GM19397 (cell line): ENCODE data around the gene SERTAD3.
"Not testable (repeated sequence)": the region's sequence is repeated elsewhere in the genome, so short reads cannot be mapped to it uniquely, and the experiment has no call there.

Experiments used
- ATAC-seq: cut with Tn5 transposase; IDR thresholded peaks from one replicate; pipeline ENCODE4 v1.9.1; 2021; ENCODE audit warnings: mild to moderate bottlenecking, moderate library complexity; ENCODE audit not compliant: unreplicated experiment

SERTAD3 gene, protein sequence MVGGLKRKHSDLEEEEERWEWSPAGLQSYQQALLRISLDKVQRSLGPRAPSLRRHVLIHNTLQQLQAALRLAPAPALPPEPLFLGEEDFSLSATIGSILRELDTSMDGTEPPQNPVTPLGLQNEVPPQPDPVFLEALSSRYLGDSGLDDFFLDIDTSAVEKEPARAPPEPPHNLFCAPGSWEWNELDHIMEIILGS

DNA sequence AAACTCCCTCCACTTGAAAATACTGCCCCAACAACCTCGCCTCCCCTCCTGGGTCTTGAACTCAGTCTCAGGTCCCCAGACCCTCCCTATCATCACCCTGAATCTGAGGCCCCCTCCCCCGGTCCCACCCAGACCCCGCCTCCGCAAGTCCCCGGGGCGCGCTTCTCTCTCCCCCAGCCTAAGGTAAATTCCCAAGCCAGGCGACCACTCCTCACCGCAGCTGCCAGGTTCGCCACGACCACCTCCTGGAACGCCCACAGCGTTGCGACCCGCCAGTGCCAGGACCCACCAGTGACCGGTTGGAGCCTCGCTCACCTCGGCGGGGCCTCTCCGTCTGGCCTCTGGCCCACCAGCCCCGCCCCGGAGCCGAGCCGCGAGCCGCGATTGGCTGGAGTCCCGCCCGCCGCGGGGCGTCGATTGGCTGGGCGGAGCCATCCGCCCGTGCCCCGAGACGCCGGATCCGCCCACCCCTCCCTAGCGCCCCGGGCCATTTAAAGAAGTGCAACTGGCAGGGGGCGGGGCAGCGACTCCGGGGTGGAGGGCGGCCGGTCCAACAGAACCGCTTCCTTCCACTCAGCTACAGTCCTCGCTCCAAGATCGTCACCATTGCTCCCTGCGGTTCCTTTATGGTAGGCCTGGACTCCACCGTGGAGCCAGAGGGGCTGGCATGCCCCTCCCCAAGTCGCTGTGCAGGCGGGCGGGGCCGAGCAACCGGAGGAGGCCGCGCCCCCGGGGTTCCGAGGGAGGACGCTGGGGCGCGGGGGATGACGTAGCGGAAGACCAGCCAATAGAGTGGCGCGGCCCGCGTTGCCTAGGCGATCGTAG is at the start of gene SERTAD3:
Gene SERTAD3 (minus strand): TSS at position 336 of the 825 bp plus-strand sequence. CDS start 2,255 bp downstream, outside the sequence.
- ATAC-seq: peak; percentile 72

DNA sequence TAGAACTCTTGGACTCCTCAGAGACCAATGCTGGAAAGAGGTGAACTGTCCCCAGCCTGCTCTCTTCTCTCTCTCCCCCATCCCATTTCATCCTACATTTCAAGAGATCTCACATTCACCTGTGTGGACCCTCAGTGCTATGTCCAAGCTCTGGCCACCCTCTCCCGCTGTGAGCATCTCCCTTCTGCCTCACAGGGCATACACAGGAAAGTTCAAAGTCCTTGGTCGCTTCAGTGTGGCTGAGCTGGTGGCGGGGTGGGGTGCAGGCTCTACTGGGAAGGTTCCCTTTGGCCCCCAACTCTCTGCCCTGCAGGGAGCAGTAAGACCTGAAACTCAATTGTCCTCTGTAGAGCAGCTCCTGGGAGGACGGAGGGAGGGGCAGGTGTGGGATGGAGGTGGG is 49.6 kb upstream of the SERTAD3 start:
- ATAC-seq: no peak

DNA sequence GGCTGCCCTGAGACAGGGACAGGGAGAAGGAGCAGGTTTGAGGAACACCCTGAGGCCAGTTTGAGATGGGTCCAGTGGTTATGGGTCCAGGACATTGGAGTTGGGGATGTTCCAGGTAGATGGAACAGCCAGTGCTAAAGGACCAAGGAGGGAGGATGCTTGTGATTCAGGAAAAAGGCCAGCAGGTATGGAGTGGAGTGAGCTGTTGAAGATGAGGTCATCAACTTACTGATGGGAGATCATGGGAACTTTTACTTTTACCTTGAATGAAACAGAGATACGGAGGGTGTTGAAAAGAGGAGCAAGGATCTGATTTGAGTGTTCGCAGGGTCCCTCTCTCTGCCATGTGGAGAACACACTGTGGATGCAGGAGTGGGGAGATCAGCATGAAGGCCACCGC is 48.1 kb upstream of the SERTAD3 start:
- no peak for ATAC-seq

DNA sequence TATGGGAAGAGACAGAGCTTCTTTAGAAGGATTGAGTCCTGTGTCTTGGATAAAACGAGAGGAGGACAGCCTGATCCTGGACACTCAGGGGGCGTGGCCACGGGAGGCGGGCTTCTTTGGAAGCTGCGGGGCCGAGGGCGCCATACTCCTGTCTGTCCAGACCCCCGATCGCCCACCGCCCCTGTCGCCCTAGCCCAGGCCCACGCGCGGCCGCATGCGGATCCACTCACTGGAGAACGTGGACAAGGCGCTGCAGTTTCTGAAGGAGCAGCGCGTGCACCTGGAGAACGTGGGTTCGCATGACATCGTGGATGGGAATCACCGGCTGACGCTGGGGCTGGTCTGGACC is 45.7 kb upstream of the SERTAD3 start:
- no peak for ATAC-seq

DNA sequence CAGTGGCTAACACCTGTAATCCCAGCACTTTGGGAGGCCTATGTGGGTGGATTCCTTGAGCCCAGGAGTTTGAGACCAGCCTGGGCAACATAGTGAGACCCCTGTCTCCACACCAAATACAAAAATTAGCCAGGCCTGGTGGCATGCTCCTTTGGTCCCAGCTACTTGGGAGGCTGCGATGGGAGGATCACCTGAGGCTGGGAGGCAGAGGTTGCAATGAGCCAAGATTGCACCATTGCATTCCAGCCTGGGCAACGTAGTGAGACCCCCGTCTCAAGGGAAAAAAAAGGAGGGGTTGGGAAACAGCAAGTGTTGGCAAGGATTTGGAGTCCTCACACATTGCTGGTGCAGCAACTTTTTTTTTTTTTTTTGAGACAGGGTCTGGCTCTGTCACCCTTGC is 41.9 kb upstream of the SERTAD3 start:
- no peak for ATAC-seq

DNA sequence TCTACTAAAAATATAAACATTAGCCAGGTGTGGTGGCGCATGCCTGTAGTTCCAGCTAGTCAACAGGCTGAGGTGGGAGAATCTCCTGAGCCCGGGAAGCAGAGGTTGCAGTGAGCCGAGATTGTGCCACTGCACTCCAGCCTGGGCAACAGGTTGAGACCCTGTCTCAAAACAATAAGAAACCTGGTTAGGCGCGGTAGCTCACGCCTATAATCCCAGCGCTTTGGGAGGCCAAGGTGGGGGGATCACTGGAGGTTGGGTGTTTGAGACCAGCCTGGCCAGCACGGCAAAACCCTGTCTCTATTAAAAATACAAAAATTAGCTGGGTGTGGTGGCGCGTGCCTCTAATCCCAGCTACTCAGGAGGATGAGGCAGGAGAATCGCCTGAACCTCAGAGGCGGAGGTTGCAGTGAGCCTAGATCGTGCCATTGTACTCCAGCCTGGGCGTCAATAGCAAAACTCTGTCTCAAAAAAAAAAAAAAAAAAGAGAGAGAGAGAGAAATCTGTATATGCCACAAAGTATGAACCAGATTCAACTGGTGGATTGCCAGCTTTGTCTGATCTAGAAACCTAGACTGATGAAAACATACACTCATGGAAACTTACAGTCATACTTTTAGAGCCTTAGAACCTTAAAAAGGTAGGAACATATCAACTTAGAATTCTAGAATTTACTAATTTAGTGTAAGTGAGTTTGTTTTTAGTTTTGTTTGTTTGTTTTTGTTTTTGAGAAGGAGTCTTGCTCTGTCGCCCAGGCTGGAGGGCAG is 31.9 kb upstream of the SERTAD3 start:
- not testable (repeated sequence) for ATAC-seq

DNA sequence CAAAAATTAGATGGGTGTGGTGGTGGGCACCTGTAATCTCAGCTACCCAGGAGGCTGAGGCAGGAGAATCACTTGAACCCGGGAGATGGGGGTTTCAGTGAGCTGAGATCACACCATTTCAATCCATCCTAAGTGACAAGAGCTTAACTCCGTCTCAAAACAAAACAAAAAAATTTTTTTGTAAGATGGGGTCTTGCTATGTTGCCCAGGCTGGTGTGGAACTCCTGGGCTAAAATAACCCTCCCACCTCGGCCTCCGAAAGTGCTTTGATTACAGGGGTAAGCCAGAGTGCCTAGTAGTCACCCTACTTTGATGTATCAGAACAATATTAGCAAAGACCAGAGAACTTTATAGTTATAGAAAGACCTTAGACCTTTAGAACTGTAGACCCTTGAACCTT is 30.6 kb upstream of the SERTAD3 start:
- ATAC-seq: no peak

DNA sequence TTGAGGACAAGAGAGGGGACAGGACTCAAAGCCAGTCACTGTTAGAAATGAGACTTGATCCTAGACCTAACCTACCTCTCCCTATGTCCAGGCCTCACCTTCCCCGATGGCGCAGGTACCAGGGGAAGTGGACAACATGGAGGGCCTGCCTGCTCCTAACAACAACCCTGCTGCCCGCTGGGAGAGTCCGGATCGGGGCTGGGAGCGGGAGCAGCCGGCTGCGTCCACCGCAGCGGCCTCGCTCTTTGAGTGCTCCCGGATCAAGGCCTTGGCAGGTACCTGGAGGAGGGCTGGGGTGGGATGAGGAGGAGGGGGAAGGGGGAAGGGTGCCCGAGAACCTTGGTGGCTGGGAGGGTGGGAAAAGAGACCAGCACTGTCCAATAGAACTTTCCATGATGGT is 28.4 kb upstream of the SERTAD3 start:
- ATAC-seq: no peak

DNA sequence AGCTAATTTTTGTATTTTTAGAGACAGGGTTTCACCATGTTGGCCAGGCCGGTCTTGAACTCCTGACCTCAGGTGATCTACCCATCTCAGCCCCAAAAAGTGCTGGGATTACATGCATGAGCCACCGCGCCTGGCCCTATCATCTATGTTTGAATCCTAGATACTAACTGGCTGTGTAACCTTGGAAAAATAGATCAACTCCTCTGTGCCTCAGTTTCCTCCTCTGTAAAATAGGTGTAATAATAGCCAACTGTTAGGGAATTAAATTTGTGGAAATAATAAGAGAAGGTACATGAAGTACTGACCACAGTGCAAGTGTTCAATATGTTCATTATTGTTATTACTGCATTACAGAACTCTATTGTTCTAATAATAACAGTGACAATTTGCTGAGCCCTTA is 27.0 kb upstream of the SERTAD3 start:
- no peak for ATAC-seq

DNA sequence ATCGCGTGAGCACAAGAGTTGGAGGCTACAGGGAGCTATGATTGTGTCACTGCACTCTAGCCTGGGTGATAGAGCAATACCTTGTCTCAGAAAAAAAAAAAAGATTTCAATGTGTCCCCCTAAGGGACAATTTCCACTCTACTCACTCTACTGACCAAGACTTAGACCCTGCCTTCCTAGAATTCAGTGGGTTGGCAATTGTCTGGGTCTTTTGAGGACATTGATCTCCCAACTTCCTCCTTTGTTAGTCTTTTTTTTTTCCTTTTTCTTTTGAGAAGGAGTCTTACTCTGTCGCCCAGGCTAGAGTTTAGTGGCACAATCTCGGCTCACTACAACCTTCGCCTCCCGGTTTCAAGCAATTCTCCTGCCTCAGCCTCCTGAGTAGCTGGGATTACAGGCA is 24.9 kb upstream of the SERTAD3 start:
- ATAC-seq: no peak

DNA sequence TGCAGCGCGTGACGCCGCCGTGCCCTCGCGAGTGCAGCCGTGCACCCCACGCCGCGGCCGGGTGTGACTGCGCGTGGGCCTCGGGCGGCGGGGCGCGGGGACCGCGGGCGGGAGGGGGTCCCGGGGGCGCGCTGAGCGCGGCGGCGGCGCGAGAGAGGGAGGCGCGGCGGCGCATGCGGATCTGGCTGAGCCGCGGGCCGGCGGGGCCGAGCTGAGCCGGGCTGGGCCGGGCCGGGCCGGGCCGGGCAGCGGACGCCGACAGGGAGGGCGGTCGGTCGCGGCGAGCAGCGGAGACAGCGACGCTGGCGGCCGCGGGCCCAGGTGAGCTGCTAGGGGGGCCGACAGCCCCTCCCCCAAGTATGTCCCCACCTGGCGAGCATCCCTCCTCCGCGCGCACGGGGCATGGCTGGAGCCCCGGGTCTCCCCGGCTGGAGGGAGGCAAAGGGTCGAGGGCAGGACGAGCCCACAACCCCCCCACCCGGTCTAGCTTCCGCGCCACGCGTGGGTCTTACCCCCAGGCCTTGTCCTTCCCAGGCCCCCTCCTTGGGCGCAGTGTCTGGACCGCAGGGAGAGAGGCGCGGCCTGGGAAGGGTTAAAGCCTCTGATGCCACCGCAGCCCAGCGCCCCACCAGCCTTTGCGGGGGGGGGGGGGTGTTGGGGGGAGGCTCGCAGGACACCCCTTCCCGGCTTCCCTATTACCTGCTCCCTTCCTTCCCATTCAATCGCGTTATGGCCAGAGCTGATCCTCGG is 23.0 kb upstream of the SERTAD3 start, which contains the start of gene SPTBN4:
Gene SPTBN4 (plus strand): TSS at position 17 of the 750 bp plus-strand sequence. CDS start 5,621 bp downstream, outside the sequence.
- no peak for ATAC-seq

DNA sequence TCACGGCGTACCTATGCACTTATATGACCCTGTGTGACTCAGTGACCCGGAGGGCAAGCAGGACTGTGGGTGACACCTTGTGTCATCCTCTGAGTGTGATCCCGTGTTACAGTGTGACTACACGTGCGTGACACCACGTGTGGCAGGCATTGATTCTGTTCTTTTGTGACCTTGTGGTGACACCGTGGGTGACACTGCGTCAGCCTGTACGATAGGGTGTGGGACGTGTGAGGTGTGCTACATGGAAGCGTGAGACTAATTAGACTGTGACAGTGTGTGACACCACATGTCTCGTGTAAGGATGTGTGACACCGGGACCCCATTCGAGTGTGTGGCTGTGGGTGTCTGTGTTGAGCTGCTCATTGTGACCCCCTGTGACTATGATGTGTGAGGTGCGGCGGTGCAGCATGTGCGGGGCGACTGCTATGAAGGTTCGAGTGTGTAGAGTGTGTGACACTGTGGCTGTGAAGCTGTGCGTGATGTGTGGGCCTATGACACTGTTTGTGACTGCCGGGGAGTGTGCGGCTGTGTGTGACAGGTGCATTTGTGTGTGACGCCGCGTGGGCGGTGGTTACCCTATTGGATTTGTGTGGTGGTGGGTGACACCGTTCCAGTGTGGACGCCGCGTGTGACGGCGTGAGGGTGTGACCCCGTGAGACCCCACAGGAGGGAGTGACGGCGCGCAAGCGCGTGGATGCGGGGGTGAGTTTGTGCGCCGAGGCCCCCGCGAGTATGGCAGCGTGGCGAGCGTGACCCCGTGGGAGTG is 22.3 kb upstream of the SERTAD3 start:
- no peak for ATAC-seq

DNA sequence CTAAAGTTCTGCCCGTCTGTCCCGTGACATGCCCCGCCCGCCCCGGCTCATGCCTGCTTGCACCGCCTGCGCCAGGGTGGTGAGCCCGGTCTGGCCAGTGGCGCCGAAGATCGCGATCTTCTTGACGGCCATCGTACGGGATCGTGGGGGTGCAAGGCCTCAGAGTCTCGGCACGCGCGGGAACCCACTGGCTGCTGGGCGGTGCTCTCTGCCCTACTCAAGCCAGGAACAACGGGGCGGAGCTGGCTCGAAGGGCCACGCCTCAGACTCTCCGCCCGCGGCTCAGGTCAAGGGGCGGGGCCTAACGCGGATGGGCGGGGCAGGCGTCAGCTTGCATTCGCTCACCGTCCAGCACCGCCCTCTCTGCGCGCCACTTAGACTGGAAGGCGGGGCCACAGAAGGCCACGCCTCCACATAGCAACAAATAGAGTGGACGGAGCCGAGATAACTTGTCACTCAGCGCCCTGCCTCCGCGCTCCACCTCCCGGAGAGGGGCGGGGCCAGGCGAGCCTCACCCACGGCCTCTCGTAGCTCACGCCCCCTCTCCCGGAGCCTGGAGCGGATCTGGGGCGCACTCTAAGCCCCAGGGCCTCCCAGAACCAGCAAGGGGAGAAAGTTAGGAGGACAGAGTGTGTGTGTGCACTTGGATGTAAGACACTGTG is 21.6 kb upstream of the SERTAD3 start, which contains the start of gene BLVRB:
Gene BLVRB (minus strand): TSS at position 189 of the 662 bp plus-strand sequence. CDS start 57 bp downstream, at position 132.
- peak; percentile 90 for ATAC-seq

DNA sequence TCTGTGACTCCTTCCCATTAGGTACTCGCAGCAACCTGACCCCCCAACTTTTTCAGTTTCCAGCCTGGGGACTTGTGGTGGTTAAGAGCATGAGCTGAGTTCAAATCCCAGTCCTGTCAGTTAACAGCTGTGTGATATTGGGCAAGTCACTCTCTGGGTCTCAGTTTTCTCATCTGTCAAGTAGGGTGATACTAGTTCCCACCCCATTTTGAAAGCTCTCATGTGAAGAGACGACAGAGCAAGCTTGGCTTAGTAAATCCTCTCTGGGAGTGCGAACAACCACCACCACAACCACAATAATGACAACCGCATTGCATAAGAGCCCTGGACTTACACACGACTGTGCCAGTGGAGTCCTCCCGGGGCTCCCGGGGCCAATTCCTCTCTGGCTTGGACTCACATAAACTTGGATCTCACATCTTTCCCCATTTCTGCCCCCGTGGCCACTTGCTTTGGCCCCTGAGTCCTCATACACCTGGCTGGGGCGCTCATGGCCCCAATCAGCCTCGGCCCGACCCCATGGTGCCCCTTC is 21.0 kb upstream of the SERTAD3 start:
- ATAC-seq: no peak

DNA sequence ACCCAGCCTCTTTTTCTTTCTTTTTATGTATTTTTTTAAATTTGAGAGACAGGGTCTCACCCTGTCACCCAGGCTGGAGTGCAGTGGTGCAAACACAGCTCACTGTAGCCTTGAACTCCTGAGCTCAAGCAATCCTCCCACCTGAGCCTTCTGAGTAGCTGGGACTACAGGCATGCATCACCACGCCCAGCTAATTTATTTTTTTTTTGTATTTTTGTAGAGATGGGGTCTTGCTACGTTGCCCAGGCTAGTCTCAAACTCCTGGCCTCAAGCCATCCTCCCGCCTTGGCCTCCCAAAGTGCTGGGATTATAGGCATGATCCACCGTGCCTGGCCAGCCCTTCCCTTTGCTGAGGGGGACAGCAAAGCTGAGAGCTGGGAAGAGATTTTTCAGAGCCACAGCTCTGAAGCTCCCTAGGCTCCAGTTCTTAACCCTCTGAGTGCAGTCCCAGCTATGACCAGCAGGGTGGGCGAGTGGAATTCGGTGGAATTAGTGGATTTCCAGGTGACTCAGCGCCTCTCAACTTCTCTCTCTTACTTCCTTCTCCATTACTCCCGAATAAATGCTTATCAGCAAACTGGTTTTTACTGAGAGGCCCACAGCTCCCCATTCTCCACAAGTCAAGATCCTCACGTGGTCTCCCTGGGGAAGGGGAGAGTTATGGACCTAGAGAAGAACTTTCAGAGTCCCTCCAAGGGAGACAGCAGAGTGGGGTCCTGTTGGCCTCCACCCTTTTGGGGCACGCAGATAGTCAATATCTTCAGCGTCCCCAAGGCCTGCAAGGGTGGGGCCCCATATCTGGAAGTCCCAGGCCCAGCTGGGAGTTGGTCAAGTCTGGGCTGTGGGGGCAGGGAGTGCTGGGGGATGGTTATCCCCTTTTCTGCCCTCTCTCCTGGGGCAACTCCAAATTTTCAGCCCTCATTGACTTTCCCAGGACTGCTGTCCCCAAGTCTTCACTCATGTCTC is 20.2 kb upstream of the SERTAD3 start:
- ATAC-seq: no peak

DNA sequence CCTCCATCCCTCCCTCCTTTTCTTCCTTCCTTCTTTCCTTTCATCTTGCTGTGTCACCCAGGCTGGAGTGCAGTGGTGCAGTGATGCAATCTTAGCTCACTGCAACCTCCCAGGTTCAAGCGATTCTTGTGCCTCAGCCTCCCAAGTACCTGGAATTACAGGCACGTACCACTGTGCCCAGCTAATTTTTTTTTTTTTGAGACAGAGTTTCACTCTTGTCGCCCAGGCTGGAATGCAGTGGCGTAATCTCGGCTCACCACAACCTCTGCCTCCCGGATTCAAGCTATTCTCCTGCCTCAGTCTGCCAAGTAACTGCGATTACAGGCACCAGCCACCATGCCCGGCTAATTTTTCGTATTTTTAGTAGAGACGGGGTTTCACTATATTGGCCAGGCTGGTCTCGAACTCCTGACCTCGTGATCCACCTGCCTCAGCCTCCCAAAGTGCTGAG is 19.5 kb upstream of the SERTAD3 start:
- ATAC-seq: not testable (repeated sequence)

DNA sequence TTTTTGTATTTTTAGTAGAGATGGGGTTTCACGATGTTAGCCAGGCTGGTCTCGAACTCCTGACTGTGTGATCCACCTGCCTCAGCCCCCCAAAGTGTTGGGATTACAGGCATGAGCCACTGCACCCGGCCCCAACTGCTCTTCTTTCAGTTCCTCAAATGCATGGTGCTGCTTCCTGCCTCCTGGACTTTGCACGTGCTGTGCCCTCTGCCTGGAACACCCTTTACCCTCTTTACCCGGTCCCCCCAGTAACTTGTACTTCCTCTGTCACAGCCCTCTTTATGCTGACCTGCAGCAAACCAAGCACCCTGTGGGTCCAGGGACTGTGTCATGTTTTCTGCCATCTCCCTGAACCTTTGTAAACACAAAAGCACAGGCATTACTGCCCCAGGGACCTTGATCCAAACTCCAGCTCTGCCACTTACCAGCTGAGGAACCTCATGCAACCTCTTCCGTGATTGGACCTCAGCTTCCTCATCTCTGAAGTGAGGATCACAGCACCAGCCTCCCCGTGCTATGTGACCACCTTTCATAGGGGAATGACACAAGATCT is 17.6 kb upstream of the SERTAD3 start:
- ATAC-seq: no peak

DNA sequence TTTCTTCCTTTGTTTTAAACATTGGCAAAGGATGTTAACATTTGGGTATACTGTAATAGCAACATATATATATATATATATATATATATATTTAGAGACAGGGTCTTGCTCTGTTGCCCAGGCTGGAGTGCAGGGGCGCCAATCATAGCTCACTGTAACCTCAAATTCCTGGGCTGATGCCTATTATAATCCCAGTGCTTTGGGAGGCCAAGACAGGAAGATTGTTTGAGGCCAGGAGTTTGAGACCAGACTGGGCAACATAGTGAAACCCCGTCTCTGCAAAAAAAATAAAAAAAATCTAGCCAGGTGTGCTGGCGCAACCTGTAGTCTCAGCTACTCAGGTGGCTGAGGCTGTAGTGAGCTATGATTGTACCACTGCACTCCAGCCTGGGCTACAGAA is 16.1 kb upstream of the SERTAD3 start:
- ATAC-seq: no peak
